Gastroesophageal sphincter (tissue), 3 donors: ENCODE results near the gene MACROD2.

ENCODE experiments used
- EP300 ChIP-seq: sonication (generic); formaldehyde crosslinking; IDR thresholded peaks from one replicate; pipeline ENCODE4 v1.6.1; 2017; ENCODE audit warnings: antibody characterized with exemption, mild to moderate bottlenecking
- POLR2A ChIP-seq, 2 donors: fragments of 450-650 bp; IDR thresholded peaks; one replicate each; pipeline ENCODE4 v1.6.1; 2017; ENCODE audit warnings: antibody characterized with exemption in 2 of 2, mild to moderate bottlenecking in 2 of 2, moderate library complexity in 1 of 2
- POLR2AphosphoS5 ChIP-seq: sonication (generic); formaldehyde crosslinking; IDR thresholded peaks from one replicate; pipeline ENCODE4 v1.6.1; 2017; ENCODE audit warnings: antibody characterized with exemption
- TF ChIP-seq, protein P1 (sequence below), 4 experiments: fragments of 200-600 bp in 2 of 4; fragments of 450-650 bp in 2 of 4; sonication (generic) in 1 of 4; IDR thresholded peaks; one replicate each; pipeline ENCODE4 v1.5.1; 2017 to 2019; ENCODE audit warnings: antibody characterized with exemption in 4 of 4, mild to moderate bottlenecking in 2 of 4, moderate library complexity in 2 of 4

GRCh38 chr20:15011631-15012030, 1016.3 kb downstream of the MACROD2 start:
- TF ChIP-seq, protein P1, sequence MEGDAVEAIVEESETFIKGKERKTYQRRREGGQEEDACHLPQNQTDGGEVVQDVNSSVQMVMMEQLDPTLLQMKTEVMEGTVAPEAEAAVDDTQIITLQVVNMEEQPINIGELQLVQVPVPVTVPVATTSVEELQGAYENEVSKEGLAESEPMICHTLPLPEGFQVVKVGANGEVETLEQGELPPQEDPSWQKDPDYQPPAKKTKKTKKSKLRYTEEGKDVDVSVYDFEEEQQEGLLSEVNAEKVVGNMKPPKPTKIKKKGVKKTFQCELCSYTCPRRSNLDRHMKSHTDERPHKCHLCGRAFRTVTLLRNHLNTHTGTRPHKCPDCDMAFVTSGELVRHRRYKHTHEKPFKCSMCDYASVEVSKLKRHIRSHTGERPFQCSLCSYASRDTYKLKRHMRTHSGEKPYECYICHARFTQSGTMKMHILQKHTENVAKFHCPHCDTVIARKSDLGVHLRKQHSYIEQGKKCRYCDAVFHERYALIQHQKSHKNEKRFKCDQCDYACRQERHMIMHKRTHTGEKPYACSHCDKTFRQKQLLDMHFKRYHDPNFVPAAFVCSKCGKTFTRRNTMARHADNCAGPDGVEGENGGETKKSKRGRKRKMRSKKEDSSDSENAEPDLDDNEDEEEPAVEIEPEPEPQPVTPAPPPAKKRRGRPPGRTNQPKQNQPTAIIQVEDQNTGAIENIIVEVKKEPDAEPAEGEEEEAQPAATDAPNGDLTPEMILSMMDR (IDR thresholded peaks at IDR 0.05) = no peak
- TF ChIP-seq POLR2A (IDR thresholded peaks at IDR 0.05) (no peak), EP300 (no peak), POLR2AphosphoS5 (no peak)
